Measurements from ENCODE around the gene LCN10. TPM values are rescaled to one million over a fixed set of nuclear protein-coding genes. Genes with fewer than 3 reads are reported as not detected.
A peak's percentile ranks its signal among the peaks of the same experiment; 100 is the strongest.

LCN10 gene
- total and polyA plus RNA-seq, 2 of the 13 experiments (the other 11 are each of a cell fraction or from before 2014, with no cell fraction given), result 0.53 to 0.61 TPM

GRCh38 chr9:136790640-136791515 is 48.1 kb upstream of the LCN10 start, which contains the start of gene TMEM141 (continued):
- TF ChIP-seq ZNF251 (CRISPR knock-in tag; IDR thresholded peaks at IDR 0.05), result no peak
- 0 out of 2 replicates have a peak, but pooled peaks have one; percentile 35 for TF ChIP-seq ESRRA (CRISPR knock-in tag; IDR thresholded peaks at IDR 0.05; ENCODE audit: low read depth)
- TF ChIP-seq ZC3H4 (CRISPR knock-in tag; IDR thresholded peaks at IDR 0.05; ENCODE audit: borderline replicate concordance), result no peak
- no peak for TF ChIP-seq MBD4 (IDR thresholded peaks at IDR 0.05; ENCODE audit: borderline replicate concordance, low read length)
- no peak for TF ChIP-seq ZNF660 (CRISPR knock-in tag; IDR thresholded peaks at IDR 0.05; ENCODE audit: borderline replicate concordance, low read depth)
- TF ChIP-seq ZBTB20 (CRISPR knock-in tag; IDR thresholded peaks at IDR 0.05; ENCODE audit: borderline replicate concordance, low read depth), result no peak
- no peak for TF ChIP-seq TRIM24 (CRISPR knock-in tag; IDR thresholded peaks at IDR 0.05)
- TF ChIP-seq ZSCAN25 (CRISPR knock-in tag; IDR thresholded peaks at IDR 0.05), result 0 out of 2 replicates have a peak, but pooled peaks have one; percentile 15
- peak; percentile 18; the same call in 1 of the 2 replicates for TF ChIP-seq FOXA3 (CRISPR knock-in tag; IDR thresholded peaks at IDR 0.05)
- 0 out of 2 replicates have a peak, but pooled peaks have one; percentile 39 for TF ChIP-seq MYNN (CRISPR knock-in tag; IDR thresholded peaks at IDR 0.05; ENCODE audit: low read depth)
- TF ChIP-seq SKIL (CRISPR knock-in tag; IDR thresholded peaks at IDR 0.05; ENCODE audit: borderline replicate concordance), result no peak
- TF ChIP-seq ZHX1 (CRISPR knock-in tag; IDR thresholded peaks at IDR 0.05; ENCODE audit: low read depth), result no peak
- peak; percentile 74; the same call in 1 of the 2 replicates for TF ChIP-seq ZNF816 (CRISPR knock-in tag; IDR thresholded peaks at IDR 0.05; ENCODE audit: borderline replicate concordance)
- no peak for TF ChIP-seq ZNF362 (CRISPR knock-in tag; IDR thresholded peaks at IDR 0.05; ENCODE audit: borderline replicate concordance)
- peak; percentile 76; the same call in 1 of the 2 replicates for TF ChIP-seq ZSCAN12 (CRISPR knock-in tag; IDR thresholded peaks at IDR 0.05)
- peak; percentile 42; the same call in 1 of the 2 replicates for TF ChIP-seq ZNF572 (CRISPR knock-in tag; IDR thresholded peaks at IDR 0.05)
- no peak for TF ChIP-seq ZNF781 (CRISPR knock-in tag; IDR thresholded peaks at IDR 0.05; ENCODE audit: borderline replicate concordance, not compliant biosample characterization)
- 0 out of 2 replicates have a peak, but pooled peaks have one; percentile 17 for TF ChIP-seq KDM6A (CRISPR knock-in tag; IDR thresholded peaks at IDR 0.05; ENCODE audit: low read depth)
- TF ChIP-seq ZNF704 (CRISPR knock-in tag; IDR thresholded peaks at IDR 0.05; ENCODE audit: borderline replicate concordance), result no peak
- 0 out of 2 replicates have a peak, but pooled peaks have one; percentile 44 for TF ChIP-seq ZNF225 (CRISPR knock-in tag; IDR thresholded peaks at IDR 0.05)
- no peak for TF ChIP-seq ZSCAN22 (CRISPR knock-in tag; IDR thresholded peaks at IDR 0.05)
